HCT116 (cell line): ENCODE results near the gene ACOT11. TPM values are rescaled to one million over a fixed set of nuclear protein-coding genes. Genes with fewer than 3 reads are reported as not detected.

Experiments used
- ATAC-seq: fragments of 200-7000 bp; cut with Tn5 transposase; 2 replicates; pipeline ENCODE4 v1.9.1; 2020; ENCODE audit warnings: mild to moderate bottlenecking, moderate library complexity
- BruUV-seq: library from RNA; stranded (reverse); fragments of 400-500 nt; replicated peaks from 2 replicates; lab custom pipeline; 2021; lab: Mats Ljungman, UMichigan
- CTCF ChIA-PET: fragments of 300-600 bp; sonication (Branson Sonifier 250); formaldehyde crosslinking; loops from one replicate; lab custom pipeline; 2021; ENCODE audit warnings: antibody characterized with exemption; lab: Charles Lee
- POLR2A ChIA-PET: fragments of 300-600, 350-600 bp; sonication (Branson Sonifier 250); formaldehyde crosslinking; loops from one replicate; lab custom pipeline; 2021; ENCODE audit warnings: antibody characterized with exemption; lab: Charles Lee
- RAD21 ChIA-PET, 2 experiments: fragments of 300-600 bp; sonication (Branson Sonifier 250); formaldehyde crosslinking; loops; one replicate each; lab custom pipeline; 2023; ENCODE audit warnings: low total read pairs in 2 of 2; ENCODE audit not compliant: uncharacterized antibody in 2 of 2, unreplicated experiment in 2 of 2, low non-redundant PET in 1 of 2; lab: Charles Lee
- DNase-seq: peaks from one replicate; pipeline ENCODE4 v3.0.0-alpha.2; 2010; ENCODE audit warnings: low read depth, low spot score
- H2AFZ ChIP-seq: fragments of 200-600 bp; shearing (Covaris generic), sonication (generic); 2 replicates; pipeline ENCODE4 v1.6.1; 2017; ENCODE audit warnings: low read depth, mixed run types, mixed read lengths, antibody characterized with exemption, low read length; ENCODE audit not compliant: poor library complexity, severe bottlenecking
- H3K27ac ChIP-seq: 2 replicates; pipeline ENCODE4 v1.5.1; 2012; ENCODE audit warnings: low read depth, low read length
- H3K27me3 ChIP-seq: fragments of 200-600 bp; sonication (generic); 2 replicates; pipeline ENCODE4 v1.6.1; 2016; ENCODE audit warnings: mixed run types, low read length, mixed read lengths; ENCODE audit not compliant: insufficient read depth
- H3K36me3 ChIP-seq, 2 experiments: fragments of 200-500 bp in 1 of 2; fragments of 200-600 bp in 1 of 2; sonication (Bioruptor generic) in 1 of 2; sonication (generic) in 1 of 2; 2 replicates each; pipeline versions ENCODE4 v1.5.1 to v1.6.1; 2014 to 2016; ENCODE audit warnings: low read length in 2 of 2, inconsistent platforms in 1 of 2, mixed read lengths in 1 of 2, mixed run types in 1 of 2; ENCODE audit not compliant: insufficient read depth in 2 of 2, control insufficient read depth in 1 of 2
- H3K4me1 ChIP-seq, 2 experiments: fragments of 200-600 bp in 1 of 2; sonication (generic) in 1 of 2; 2 replicates each; pipeline versions ENCODE4 v1.5.1 to v1.6.1; 2012 to 2017; ENCODE audit warnings: low read length in 2 of 2, inconsistent platforms in 1 of 2, mild to moderate bottlenecking in 1 of 2, mixed read lengths in 1 of 2, mixed run types in 1 of 2, moderate library complexity in 1 of 2; ENCODE audit not compliant: insufficient read depth in 2 of 2, control insufficient read depth in 1 of 2
- H3K4me2 ChIP-seq: fragments of 200-600 bp; sonication (generic); 2 replicates; pipeline ENCODE4 v1.6.1; 2017; ENCODE audit warnings: mixed run types, low read length, mixed read lengths
- H3K4me3 ChIP-seq, 2 experiments: fragments of 200-600 bp in 1 of 2; sonication (generic) in 1 of 2; replicated peaks in 1 of 2; 2 replicates each; pipeline ENCODE4 v1.5.1; 2011 to 2016; ENCODE audit warnings: low read length in 2 of 2, control low read depth in 1 of 2, low read depth in 1 of 2, mild to moderate bottlenecking in 1 of 2, mixed read lengths in 1 of 2, mixed run types in 1 of 2
- H3K79me2 ChIP-seq: fragments of 200-600 bp; sonication (generic); 2 replicates; pipeline ENCODE4 v1.6.1; 2017; ENCODE audit warnings: mild to moderate bottlenecking, mixed run types, low read length, moderate library complexity, mixed read lengths; ENCODE audit not compliant: insufficient read depth
- H3K9ac ChIP-seq: fragments of 200-600 bp; sonication (generic); 2 replicates; pipeline ENCODE4 v1.6.1; 2016; ENCODE audit warnings: low read length, mixed read lengths
- H3K9me2 ChIP-seq: fragments of 200-600 bp; sonication (generic), shearing (Covaris generic); 2 replicates; pipeline ENCODE4 v1.6.1; 2017; ENCODE audit warnings: mixed run types, mild to moderate bottlenecking, moderate library complexity; ENCODE audit not compliant: insufficient read depth
- H3K9me3 ChIP-seq, 2 experiments: fragments of 200-500 bp in 1 of 2; fragments of 200-600 bp in 1 of 2; sonication (Bioruptor generic) in 1 of 2; sonication (generic) in 1 of 2; 2 replicates each; pipeline ENCODE4 v1.6.1; 2014 to 2017; ENCODE audit warnings: low read length in 2 of 2, mixed read lengths in 2 of 2, inconsistent platforms in 1 of 2, low read depth in 1 of 2, mild to moderate bottlenecking in 1 of 2, mixed run types in 1 of 2, moderate library complexity in 1 of 2; ENCODE audit not compliant: control insufficient read depth in 1 of 2, insufficient read depth in 1 of 2
- H4K20me1 ChIP-seq: fragments of 200-600 bp; sonication (generic), shearing (Covaris generic); 2 replicates; pipeline ENCODE4 v1.6.1; 2017; ENCODE audit warnings: mixed run types, mild to moderate bottlenecking, moderate library complexity; ENCODE audit not compliant: insufficient read depth
- CBX3 ChIP-seq: IDR thresholded peaks from 2 replicates; pipeline ENCODE4 v1.6.1; 2012; ENCODE audit warnings: low read depth
- CEBPB ChIP-seq: IDR thresholded peaks from 2 replicates; pipeline ENCODE4 v1.6.1; 2012; ENCODE audit warnings: low read depth
- EGR1 ChIP-seq: IDR thresholded peaks from 2 replicates; pipeline ENCODE4 v1.6.1; 2012; ENCODE audit warnings: low read depth
- ELF1 ChIP-seq: IDR thresholded peaks from 2 replicates; pipeline ENCODE4 v1.6.1; 2012; ENCODE audit warnings: low read depth, borderline replicate concordance
- EZH2 ChIP-seq: fragments of 200-600 bp; sonication (generic); IDR thresholded peaks from 2 replicates; pipeline ENCODE4 v1.6.1; 2017; ENCODE audit warnings: antibody characterized with exemption, mixed run types
- FOSL1 ChIP-seq: IDR thresholded peaks from 2 replicates; pipeline ENCODE4 v1.6.1; 2012; ENCODE audit warnings: low read depth
- JUND ChIP-seq: IDR thresholded peaks from 2 replicates; pipeline ENCODE4 v1.6.1; 2012
- MAX ChIP-seq: IDR thresholded peaks from 2 replicates; pipeline ENCODE4 v1.6.1; 2012
- POLR2A ChIP-seq: IDR thresholded peaks from 2 replicates; pipeline ENCODE4 v1.7.0; 2011; ENCODE audit warnings: borderline replicate concordance; ENCODE audit not compliant: insufficient read depth, insufficient read length; ENCODE audit errors: extremely low read depth
- POLR2AphosphoS5 ChIP-seq: IDR thresholded peaks from 2 replicates; pipeline ENCODE4 v1.6.1; 2011; ENCODE audit warnings: mild to moderate bottlenecking, low read depth, low read length, moderate library complexity
- SIN3A ChIP-seq: IDR thresholded peaks from 2 replicates; pipeline ENCODE4 v1.6.1; 2012; ENCODE audit warnings: low read depth
- SRF ChIP-seq: IDR thresholded peaks from 2 replicates; pipeline ENCODE4 v1.6.1; 2012; ENCODE audit warnings: low read depth
- TCF7L2 ChIP-seq: IDR thresholded peaks from 2 replicates; pipeline ENCODE4 v1.7.0; 2011; ENCODE audit warnings: borderline replicate concordance, inconsistent platforms; ENCODE audit not compliant: insufficient read depth, insufficient read length; ENCODE audit errors: extremely low read depth
- YY1 ChIP-seq: IDR thresholded peaks from 2 replicates; pipeline ENCODE4 v1.6.1; 2011; ENCODE audit warnings: low read length, low read depth, moderate library complexity, mild to moderate bottlenecking; ENCODE audit not compliant: insufficient replicate concordance; ENCODE audit errors: extremely low read depth
- ZBTB33 ChIP-seq: IDR thresholded peaks from 2 replicates; pipeline ENCODE4 v1.6.1; 2011; ENCODE audit warnings: mild to moderate bottlenecking, low read length, moderate library complexity; ENCODE audit not compliant: insufficient replicate concordance; ENCODE audit errors: extremely low read depth
- intact Hi-C: fragments of 100-400 bp; cut with micrococcal nuclease; formaldehyde crosslinking; loops from 2 replicates; pipeline ENCODE4 v1.10.0; 2022
- total RNA-seq: library from RNA; stranded (reverse); gene quantifications from one replicate; pipeline ENCODE4 v1.2.1, GENCODE V29; 2021; ENCODE audit not compliant: unreplicated experiment

The ACOT11 gene
- total RNA-seq, 1 experiment from 2014 or later = 31.1 TPM

GRCh38 chr1:54540582-54541295 is 7.3 kb upstream of the ACOT11 start:
- TF ChIP-seq POLR2AphosphoS5 (no peak), JUND (no peak), CBX3 (no peak), ELF1 (no peak), TCF7L2 (no peak), EZH2 (no peak)
- POLR2A ChIA-PET = no interaction called here
- Histone ChIP-seq H3K27ac (peak overlapping the region; percentile 90; the same call in 1 of the 2 replicates), H3K27me3 (no peaks in the 10 kb centered on the region), H2AFZ (no peak overlapping the region), H3K4me3 (no peak overlapping the region), H3K4me2 (peak overlapping the region; percentile 84), H3K9me3 (no peaks in the 10 kb centered on the region), H3K36me3 (no peaks in the 10 kb centered on the region), H3K4me1 (peaks cover 28 to 39% of the 10 kb centered on the region in 2 experiments), H3K9me2 (no peaks in the 10 kb centered on the region), H3K79me2 (no peaks in the 10 kb centered on the region), H3K9ac (no peak overlapping the region), H4K20me1 (no peaks in the 10 kb centered on the region)
- DNase-seq (no peak), ATAC-seq (no peak)
- CTCF ChIA-PET = interaction anchor here (1.2 kb wide), 1 partner anchor 25 kb away, joined by 3 read pairs; no protein-coding TSS in a partner anchor
- RAD21 ChIA-PET = no interaction called here
- intact Hi-C loops = no loop called here
- no TSS peak for BruUV-seq

DNA sequence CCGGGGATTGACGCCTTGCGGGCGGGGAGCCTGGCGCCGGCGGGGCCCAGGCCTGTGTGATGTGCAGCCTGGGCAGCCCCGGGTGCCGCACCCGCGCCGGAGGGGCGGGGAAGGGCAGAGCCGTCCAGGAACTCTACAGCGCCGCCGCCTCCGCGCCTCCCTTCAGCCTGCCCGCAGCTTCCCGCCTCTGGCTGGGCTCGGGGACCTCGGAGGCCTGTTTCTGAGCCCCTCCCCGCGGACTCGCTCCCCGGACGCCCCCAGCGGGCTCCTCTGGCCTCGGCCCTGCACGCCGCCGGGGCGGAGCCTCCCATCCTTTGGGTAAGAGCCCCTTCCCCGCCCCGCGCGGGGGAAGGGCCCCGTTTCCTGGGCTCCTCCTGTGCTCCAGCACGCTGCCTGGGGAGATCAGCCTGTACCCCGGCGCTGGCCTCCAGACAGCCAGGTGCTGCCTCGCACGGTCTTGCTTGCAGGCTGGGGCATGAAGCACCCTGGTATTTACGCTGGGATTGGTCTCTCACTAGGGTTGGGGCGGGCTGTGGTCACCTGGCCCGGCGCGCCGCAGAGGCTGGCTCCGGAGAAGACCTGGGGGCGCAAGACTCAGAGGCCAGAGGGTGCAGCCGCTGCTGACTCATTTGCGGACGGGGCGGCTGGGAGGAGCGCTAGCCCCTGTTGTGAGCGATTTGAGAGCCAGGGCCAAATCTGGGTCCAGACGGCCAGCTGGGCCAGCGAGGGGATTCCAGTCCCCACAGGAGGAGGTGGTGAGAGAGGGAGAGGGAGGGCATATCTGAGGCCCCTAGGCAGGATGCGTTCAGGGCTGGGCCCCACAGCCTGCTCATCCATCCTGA is 5.7 kb upstream of the ACOT11 start:
- intact Hi-C loops = no loop called here
- Histone ChIP-seq H3K4me1 (peaks cover 28 to 39% of the 10 kb centered on the region in 2 experiments), H3K79me2 (no peaks in the 10 kb centered on the region), H2AFZ (peak overlapping the region; percentile 75), H3K27ac (peak overlapping the region; percentile 90), H3K27me3 (no peaks in the 10 kb centered on the region), H3K36me3 (no peaks in the 10 kb centered on the region), H3K9me3 (no peaks in the 10 kb centered on the region), H3K9ac (peak overlapping the region; percentile 65), H3K4me3 (peak overlapping the region; percentile 53 to 61), H3K9me2 (no peaks in the 10 kb centered on the region), H3K4me2 (peak overlapping the region; percentile 84), H4K20me1 (no peaks in the 10 kb centered on the region)
- peak; percentile 83 for ATAC-seq
- ChIA-PET CTCF (interaction anchor here (1.2 kb wide), 1 partner anchor 27 kb away, joined by 3 read pairs; no protein-coding TSS in a partner anchor), RAD21 (no interaction called here), POLR2A (no interaction called here)
- peak; percentile 61 for DNase-seq
- no TSS peak for BruUV-seq
- TF ChIP-seq ZBTB33 = no peak
- TF ChIP-seq POLR2A = no peak
- TF ChIP-seq YY1 = peak; percentile 31
- TF ChIP-seq MAX = peak; percentile 87
- TF ChIP-seq SIN3A = peak; percentile 73; the same call in 1 of the 2 replicates
- peak; percentile 58 for TF ChIP-seq EGR1
- peak; percentile 84 for TF ChIP-seq TCF7L2
- TF ChIP-seq SRF = no peak
- peak; percentile 17 for TF ChIP-seq JUND
- TF ChIP-seq CEBPB = no peak
- TF ChIP-seq FOSL1 = peak; percentile 70; the same call in 1 of the 2 replicates
